GM12891 (cell line): ENCODE data around the gene POGZ.

ENCODE experiments used
- POLR2A ChIP-seq: IDR thresholded peaks from 2 replicates; pipeline ENCODE4 v1.6.1; 2011; ENCODE audit warnings: low read depth, low read length, control low read depth
- POLR2AphosphoS5 ChIP-seq: IDR thresholded peaks from 2 replicates; pipeline ENCODE4 v1.6.1; 2011; ENCODE audit warnings: low read depth, low read length, control low read depth
- POU2F2 ChIP-seq: IDR thresholded peaks from 2 replicates; pipeline ENCODE4 v1.6.1; 2011; ENCODE audit warnings: low read depth, mild to moderate bottlenecking, control low read depth, low read length, moderate library complexity
- SPI1 ChIP-seq: IDR thresholded peaks from 2 replicates; pipeline ENCODE4 v1.6.1; 2011; ENCODE audit warnings: low read depth, low read length, control low read depth
- TAF1 ChIP-seq: IDR thresholded peaks from 2 replicates; pipeline ENCODE4 v1.6.1; 2011; ENCODE audit warnings: low read depth, low read length, control low read depth

DNA sequence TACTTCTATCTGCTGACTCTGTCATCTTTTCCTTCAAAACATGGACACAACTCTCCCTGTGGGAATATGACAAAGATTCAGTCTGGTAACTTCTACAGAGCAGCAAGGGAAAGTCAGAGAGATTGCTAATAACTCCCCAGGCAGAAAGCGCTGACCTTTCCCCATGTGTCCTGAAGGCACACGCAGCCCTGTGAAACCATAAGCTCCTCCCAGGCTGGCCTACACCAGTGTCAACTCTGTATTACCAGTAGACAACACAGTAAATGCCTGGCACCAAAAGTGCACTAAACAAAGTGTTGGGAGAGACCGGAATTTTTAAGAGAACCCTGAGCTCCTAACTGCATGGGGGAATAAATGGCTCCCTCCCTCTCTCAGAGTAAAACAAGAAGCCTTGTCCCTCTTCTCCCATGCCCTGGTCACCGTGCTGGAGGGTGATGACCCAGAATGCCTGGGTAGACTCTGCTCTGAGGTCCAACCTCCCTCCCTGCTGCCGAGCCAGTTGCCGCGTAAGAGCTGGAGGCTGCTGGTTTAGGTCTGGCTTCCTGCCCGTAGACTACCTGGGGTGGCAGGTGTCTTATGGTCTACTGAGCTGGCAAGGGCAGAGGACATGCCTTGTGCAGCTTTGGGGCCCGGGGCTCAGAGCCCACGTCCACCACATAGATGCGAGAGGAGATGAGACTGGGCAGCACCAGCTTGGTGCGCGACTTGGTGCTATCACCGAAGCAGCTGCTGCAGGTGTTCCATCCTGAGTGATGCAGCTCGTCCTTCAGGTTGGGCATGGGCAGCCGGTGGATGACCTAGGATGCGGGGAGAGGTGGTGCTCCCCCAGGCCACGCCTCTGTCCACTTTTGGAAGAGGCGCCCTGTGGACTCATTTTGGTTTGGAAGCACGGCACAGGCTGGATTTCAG, 90.6 kb downstream of the POGZ start:
- TF ChIP-seq POLR2AphosphoS5 = no peak
- no peak for TF ChIP-seq POLR2A
- no peak for TF ChIP-seq TAF1
- no peak for TF ChIP-seq SPI1
- TF ChIP-seq POU2F2 = no peak
